Testis (tissue), 3 donors: ENCODE results near the gene BNC2. TPM values are rescaled to one million over a fixed set of nuclear protein-coding genes. Genes with fewer than 3 reads are reported as not detected.

Experiments used
- DNase-seq: peaks from one replicate; pipeline ENCODE4 v3.0.0-alpha.2; 2019
- H3K27ac ChIP-seq, 2 donors: fragments of 200-600 bp; sonication (generic); one replicate each; pipeline ENCODE4 v1.5.1; 2019
- H3K27me3 ChIP-seq: fragments of 200-600 bp; sonication (generic); one replicate; pipeline ENCODE4 v1.5.1; 2019
- H3K36me3 ChIP-seq: fragments of 200-600 bp; sonication (generic); one replicate; pipeline ENCODE4 v1.5.1; 2017; ENCODE audit warnings: low read depth; ENCODE audit errors: missing control alignments
- H3K4me1 ChIP-seq: fragments of 200-600 bp; sonication (generic); one replicate; pipeline ENCODE4 v1.5.1; 2019
- H3K4me3 ChIP-seq, 2 donors: fragments of 200-600 bp; sonication (generic); one replicate each; pipeline ENCODE4 v1.5.1; 2017 to 2019
- H3K9me3 ChIP-seq: fragments of 200-600 bp; sonication (generic); one replicate; pipeline ENCODE4 v1.5.1; 2017
- POLR2A ChIP-seq: fragments of 450-650 bp; IDR thresholded peaks from one replicate; pipeline ENCODE4 v1.6.1; 2017; ENCODE audit warnings: antibody characterized with exemption, mild to moderate bottlenecking, moderate library complexity
- WGBS, 2 donors: methylation state at CpG; one replicate each; pipeline ENCODE4 v1.1.5; 2018; 5-methylcytosine and 5-hydroxymethylcytosine counted together
- intact Hi-C: fragments of 100-400 bp; cut with DNase I; formaldehyde crosslinking; loops from one replicate; pipeline ENCODE4 v1.15.1; 2023; ENCODE audit warnings: low total_unique reads
- polyA plus RNA-seq: library from polyadenylated mRNA; stranded (reverse); fragments of 350-450 nt; fragmentation: Illumina TruSeq; extraction: RNeasy Lipid Tissue Mini Kit (QIAGEN cat#74804); gene quantifications from one replicate; pipeline ENCODE4 v1.2.3, GENCODE V29; 2014; ENCODE audit warnings: low read depth, low replicate concordance; ENCODE audit not compliant: insufficient read depth
- total RNA-seq, 2 donors: library from RNA; depleted of rRNA; stranded (reverse); fragments of >200 nt; gene quantifications; one replicate each; pipeline ENCODE4 v1.2.3, GENCODE V29; 2016
- TF ChIP-seq, protein P1 (sequence below), 3 experiments: fragments of 450-650 bp in 2 of 3; fragments of 200-600 bp in 1 of 3; sonication (generic) in 1 of 3; IDR thresholded peaks; one replicate each; pipeline ENCODE4 v1.5.1; 2016 to 2019; ENCODE audit warnings: antibody characterized with exemption in 3 of 3, mild to moderate bottlenecking in 2 of 3, moderate library complexity in 1 of 3

BNC2 gene
- total and polyA plus RNA-seq, 3 donors from 2014 or later = 14.6 to 35.2 (median 32.0) TPM

DNA sequence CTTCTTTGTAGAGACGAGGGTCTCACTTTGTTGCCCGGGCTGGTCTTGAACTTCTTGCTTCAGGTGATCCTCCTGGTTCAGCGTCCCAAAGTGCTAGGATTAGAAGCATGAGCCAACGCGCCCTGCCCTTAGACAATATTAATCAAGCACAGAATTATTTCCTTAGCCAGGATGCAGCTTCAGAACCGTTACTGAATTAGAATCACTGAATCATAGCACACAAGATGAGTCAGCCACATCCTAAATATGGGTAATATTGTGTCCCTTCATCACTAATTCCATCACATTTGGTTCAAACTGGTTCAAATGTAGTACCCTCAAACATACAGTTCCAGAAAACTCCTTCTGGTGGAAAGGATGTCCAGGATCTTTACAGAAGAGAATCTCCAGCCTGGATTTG, 82.7 kb downstream of the BNC2 start:
- intact Hi-C loops = no loop called here
- Histone ChIP-seq H3K27me3 (no peaks in the 10 kb centered on the region), H3K27ac (no peak overlapping the region), H3K36me3 (no peaks in the 10 kb centered on the region), H3K4me3 (no peak overlapping the region), H3K9me3 (no peaks in the 10 kb centered on the region), H3K4me1 (no peaks in the 10 kb centered on the region)
- 88% methylated on average over 6 of the region's 6 CpGs for WGBS, 2 donors
- no peak for DNase-seq
- TF ChIP-seq POLR2A = no peak
- TF ChIP-seq, protein P1, sequence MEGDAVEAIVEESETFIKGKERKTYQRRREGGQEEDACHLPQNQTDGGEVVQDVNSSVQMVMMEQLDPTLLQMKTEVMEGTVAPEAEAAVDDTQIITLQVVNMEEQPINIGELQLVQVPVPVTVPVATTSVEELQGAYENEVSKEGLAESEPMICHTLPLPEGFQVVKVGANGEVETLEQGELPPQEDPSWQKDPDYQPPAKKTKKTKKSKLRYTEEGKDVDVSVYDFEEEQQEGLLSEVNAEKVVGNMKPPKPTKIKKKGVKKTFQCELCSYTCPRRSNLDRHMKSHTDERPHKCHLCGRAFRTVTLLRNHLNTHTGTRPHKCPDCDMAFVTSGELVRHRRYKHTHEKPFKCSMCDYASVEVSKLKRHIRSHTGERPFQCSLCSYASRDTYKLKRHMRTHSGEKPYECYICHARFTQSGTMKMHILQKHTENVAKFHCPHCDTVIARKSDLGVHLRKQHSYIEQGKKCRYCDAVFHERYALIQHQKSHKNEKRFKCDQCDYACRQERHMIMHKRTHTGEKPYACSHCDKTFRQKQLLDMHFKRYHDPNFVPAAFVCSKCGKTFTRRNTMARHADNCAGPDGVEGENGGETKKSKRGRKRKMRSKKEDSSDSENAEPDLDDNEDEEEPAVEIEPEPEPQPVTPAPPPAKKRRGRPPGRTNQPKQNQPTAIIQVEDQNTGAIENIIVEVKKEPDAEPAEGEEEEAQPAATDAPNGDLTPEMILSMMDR (IDR thresholded peaks at IDR 0.05) = no peak

DNA sequence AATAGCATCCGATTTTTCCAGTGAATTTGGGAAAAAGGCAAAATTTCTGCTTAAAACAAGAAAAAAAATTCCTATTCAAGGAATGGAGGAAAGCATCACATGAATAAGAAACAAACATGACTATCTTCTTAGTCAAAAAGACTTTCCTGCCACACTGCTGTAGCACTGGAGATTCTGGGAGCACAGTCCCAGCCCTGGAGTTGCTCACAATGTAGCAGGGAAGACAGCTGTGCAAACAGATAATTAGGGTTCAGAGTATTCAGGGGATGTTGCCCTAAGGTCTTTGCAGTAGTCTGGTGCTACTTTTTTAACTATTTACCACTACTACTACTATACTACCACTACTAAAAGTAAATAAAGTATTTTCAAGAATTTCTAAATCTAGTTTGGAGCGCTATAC, 86.5 kb downstream of the BNC2 start:
- DNase-seq = no peak
- WGBS, 2 donors = 92 to 95% methylated on average over 2 of the region's 2 CpGs

GRCh38 chr9:16782490-16782889, 88.0 kb downstream of the BNC2 start:
- intact Hi-C loops = no loop called here
- Histone ChIP-seq H3K36me3 (no peaks in the 10 kb centered on the region), H3K4me1 (no peaks in the 10 kb centered on the region), H3K4me3 (no peak overlapping the region), H3K27ac (no peak overlapping the region), H3K27me3 (no peaks in the 10 kb centered on the region), H3K9me3 (no peaks in the 10 kb centered on the region)
- TF ChIP-seq, protein P1 (IDR thresholded peaks at IDR 0.05) = no peak
- TF ChIP-seq POLR2A = no peak
- DNase-seq = no peak
- 70 to 85% methylated on average over 3 of the region's 3 CpGs for WGBS, 2 donors

More for the DNA sequence above, 86.5 kb downstream of the BNC2 start:
- Histone ChIP-seq H3K27me3 (no peaks in the 10 kb centered on the region), H3K4me1 (no peaks in the 10 kb centered on the region), H3K27ac (no peak overlapping the region), H3K36me3 (no peaks in the 10 kb centered on the region), H3K4me3 (no peak overlapping the region), H3K9me3 (no peaks in the 10 kb centered on the region)
- intact Hi-C loops = no loop called here
- TF ChIP-seq, protein P1 (IDR thresholded peaks at IDR 0.05) = no peak
- no peak for TF ChIP-seq POLR2A

- TF ChIP-seq POLR2A = no peak
- TF ChIP-seq, protein P1 (IDR thresholded peaks at IDR 0.05) = no peak
- Histone ChIP-seq H3K27me3 (no peaks in the 10 kb centered on the region), H3K4me1 (no peaks in the 10 kb centered on the region), H3K36me3 (no peaks in the 10 kb centered on the region), H3K27ac (no peak overlapping the region), H3K4me3 (no peak overlapping the region), H3K9me3 (no peaks in the 10 kb centered on the region)
- WGBS, 2 donors = 88 to 93% methylated on average over 2 of the region's 2 CpGs
- no peak for DNase-seq
- intact Hi-C loops = no loop called here
Observed at GRCh38 chr9:16775330-16775729, 95.1 kb downstream of the BNC2 start.

GRCh38 chr9:16773617-16774016, 96.9 kb downstream of the BNC2 start:
- Histone ChIP-seq H3K27me3 (no peaks in the 10 kb centered on the region), H3K27ac (no peak overlapping the region), H3K4me3 (no peak overlapping the region), H3K36me3 (no peaks in the 10 kb centered on the region), H3K9me3 (no peaks in the 10 kb centered on the region), H3K4me1 (no peaks in the 10 kb centered on the region)
- intact Hi-C loops = no loop called here
- no peak for TF ChIP-seq POLR2A
- TF ChIP-seq, protein P1 (IDR thresholded peaks at IDR 0.05) = no peak
- WGBS, 2 donors = 90 to 93% methylated on average over 5 of the region's 5 CpGs
- no peak for DNase-seq
